ENCODE data around the gene AP4E1.
A peak's percentile ranks its signal among the peaks of the same experiment; 100 is the strongest.
"Not testable (repeated sequence)": the region's sequence is repeated elsewhere in the genome, so short reads cannot be mapped to it uniquely, and the experiment has no call there.

AP4E1 gene

DNA sequence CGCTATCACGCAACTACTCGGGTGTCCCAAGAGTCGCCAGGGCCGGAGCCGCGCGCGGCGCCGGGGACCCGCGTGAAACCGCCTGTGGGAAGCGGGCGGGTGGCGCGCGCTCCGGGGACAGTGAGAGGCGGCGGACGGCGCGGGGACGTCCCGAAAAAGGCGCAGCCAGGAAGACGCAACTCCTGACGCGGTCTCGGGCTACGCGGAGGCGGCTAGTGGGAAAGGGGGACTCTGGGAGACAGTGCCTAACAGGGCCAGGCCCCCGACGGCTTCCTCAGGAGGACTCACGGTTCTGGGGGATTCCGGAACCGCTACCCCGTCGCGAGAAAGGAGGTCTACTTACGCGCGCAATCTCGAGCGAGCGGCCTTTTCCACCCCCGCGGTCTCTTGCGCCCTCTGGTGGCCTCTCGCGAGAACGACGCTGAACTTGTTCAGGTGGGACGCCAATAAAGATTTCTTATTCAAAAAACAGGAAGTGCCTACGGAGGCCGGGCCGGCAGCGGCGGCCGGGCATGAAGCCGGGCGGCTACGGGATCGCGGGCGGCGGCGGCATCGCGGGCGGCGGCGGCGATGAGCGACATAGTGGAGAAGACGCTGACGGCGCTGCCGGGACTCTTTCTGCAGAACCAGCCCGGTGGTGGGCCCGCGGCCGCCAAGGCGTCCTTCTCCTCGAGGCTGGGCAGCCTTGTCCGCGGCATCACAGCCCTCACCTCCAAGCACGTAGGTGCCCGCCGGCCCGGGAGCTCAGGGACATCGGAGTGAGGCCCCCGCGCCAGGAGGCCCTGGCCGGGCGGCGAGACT, at the start of gene AP4E1:
Gene AP4E1 (plus strand): TSS at position 475 of the 801 bp plus-strand sequence. CDS start 96 bp downstream, at position 571.
- DNase-seq = peak; percentile 90

DNA sequence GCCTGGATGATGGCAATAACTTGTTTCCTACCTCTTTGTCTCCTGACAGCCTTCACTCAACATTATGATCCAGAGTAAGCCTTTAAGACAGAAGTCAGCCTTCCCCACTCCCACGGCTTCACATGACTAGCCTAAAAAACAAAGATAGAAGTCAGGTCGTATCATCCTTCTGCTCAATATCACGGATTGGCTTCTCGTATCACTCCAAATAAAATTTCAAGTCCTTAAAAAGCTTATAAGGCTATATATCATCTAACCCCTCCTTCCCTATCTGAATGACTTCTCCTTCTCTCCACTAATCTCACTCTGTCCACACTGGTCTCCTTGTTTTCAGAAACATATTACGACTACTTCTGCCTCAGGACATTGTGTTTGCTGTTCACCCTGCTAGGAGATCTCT, 47.7 kb upstream of the AP4E1 start:
- no peak for DNase-seq

DNA sequence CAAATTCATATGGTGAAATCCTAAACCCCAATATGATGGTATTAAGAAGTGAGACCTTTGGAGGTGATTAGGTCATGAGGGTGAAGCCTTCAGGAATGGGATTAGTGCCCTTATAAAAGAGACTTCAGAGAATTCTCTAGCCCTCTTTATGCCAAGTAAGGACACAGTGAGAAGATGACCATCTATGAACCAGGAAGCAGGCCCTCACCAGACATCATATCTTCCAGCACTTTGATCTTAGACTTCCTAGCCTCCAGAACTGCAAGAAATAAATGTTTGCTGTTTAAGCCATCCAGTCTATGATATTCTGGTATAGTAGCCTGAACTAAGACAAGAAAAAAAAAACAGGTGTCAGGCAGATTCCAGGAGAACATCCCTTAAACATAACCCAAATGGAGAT, 45.9 kb upstream of the AP4E1 start:
- no peak for DNase-seq

DNA sequence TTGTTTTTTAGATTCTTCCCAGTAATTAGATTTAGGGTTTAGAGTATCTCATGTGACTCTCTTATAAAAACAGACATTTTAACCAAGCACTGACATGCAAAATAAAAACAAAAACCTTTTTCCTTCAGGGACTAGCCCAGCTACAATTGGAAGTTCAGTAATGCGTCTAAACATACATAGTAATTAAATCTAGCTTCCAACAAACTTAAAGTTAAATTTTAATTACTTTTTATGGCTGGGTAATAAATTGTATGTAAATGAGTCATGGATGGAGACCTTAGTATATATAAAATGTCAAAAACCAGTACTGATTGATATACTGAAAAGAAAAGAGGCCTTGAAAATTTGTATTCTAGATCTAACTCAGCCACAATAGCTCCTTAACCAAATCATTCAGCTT, 43.6 kb upstream of the AP4E1 start:
- no peak for DNase-seq

DNA sequence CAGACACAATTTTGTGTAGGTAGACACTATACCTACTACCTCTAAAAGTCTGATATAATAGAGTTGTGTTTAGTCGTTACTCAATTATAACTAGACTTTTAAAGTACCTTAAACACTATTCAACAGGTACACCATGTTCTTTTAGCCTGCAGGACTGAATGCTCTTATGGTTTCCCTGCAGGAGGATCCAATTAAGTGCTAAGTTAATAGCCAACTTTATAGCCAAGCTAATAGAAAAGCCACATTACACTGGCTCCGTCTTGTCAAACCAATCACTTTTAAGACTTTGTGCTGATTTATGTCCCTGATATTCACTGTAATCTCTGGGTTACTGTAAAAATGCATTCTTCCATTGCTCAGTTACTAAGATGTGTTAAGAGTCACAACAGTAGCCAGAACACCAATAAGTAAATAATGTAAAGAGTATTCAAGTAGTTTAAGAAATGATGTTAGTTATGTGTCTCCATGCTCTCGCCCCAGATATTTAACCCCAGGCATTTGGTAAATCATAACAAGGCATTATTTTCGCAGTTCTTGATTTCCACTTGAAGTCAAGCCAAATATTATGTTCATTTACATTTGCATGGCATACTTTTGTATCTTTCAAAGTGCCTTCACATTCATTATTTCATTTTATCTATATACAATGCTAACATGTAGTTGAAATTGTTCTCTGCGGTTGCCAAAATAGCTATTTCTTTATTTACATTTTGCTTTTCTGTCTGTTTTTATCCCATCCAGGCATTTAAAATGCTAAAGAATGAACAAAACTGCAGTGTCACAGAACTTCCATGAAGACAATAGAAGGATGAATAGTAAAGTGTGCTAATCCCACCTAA, 42.7 kb upstream of the AP4E1 start:
- no peak for DNase-seq

DNA sequence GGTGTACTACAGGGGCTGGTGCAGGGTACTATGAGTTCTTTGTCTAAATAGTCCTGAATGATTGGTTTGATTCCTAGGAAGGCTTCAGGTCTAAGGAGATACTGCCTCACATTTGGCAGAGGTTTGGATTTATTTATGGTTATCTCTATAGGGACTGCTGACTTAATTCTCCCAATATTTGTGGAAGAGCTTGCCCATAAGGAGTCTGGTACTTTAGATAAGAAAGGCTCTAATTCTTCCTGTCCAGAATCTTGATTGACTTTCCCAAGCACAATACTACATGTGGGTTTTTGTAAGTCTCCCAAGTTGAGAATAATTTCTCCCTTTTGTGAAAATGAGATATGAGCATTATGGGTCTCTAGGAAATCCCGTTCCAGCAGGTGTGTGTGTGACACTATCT, 36.7 kb upstream of the AP4E1 start:
- no peak for DNase-seq

DNA sequence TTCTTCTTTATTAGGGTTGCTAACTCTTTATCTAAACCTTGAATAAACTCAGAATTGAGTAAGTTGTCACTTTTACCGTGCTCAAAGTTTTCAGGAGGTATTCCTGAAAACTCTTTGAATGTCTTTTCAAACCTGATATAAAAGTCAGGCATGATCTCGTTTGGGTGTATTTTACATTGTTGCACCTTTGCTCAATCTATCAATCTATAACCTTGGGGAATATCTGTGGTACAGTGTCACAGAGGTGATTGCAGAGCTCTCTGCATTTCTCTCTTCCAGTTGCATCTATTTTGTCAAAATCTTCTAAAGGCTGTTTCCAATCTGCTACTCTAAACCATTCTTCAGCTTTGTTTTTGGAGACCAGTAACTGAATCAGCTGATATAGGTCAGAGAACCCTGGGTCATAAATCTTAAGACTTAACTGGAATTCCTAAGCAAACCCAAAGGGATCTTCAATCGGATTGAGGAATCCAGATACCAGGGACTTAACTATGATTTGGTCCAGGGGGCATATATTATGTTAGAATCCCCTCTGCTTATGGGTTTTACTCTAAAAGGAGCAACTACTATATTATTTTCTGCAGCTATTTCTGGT, 35.6 kb upstream of the AP4E1 start:
- DNase-seq = no peak

DNA sequence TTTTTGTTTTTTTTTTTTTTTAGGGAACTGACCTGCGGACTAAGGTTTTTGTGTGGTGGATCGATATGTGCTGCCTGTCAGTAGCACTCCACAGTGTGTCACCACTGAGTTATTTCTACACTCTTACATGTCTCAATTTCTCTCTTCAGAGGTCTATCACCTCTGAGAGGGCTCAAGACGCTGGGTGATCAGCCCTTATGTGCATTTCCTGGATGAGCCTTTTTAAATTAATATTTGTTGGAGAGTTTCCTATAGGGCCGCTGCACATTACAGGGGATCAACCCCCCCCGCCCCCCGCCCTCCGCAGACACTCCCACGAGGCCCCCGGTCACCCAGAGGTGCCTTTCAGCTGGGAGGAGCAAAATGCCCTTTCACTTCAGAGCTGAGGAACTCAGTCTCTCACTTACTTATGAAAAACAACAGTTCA, 34.5 kb upstream of the AP4E1 start:
- DNase-seq = peak; percentile 64

DNA sequence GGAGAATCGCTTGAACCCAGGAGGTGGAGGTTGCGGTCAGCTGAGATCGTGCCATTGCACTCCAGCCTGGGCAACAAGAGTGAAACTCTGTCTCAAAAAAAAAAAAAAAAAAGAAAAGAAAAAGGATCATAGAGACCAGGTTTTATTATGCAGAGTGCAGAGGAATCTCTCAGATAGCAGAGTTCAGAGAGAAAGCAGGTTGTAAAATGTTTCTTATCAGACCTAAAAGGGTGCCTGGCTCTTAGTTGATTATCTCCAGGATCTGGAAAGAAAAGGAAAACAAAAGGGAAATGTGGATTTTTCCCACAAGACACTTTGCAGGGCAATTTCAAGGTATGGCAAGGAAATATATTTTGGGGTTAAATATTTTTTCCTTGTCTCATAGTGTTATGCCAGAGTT, 33.2 kb upstream of the AP4E1 start:
- DNase-seq = not testable (repeated sequence)

DNA sequence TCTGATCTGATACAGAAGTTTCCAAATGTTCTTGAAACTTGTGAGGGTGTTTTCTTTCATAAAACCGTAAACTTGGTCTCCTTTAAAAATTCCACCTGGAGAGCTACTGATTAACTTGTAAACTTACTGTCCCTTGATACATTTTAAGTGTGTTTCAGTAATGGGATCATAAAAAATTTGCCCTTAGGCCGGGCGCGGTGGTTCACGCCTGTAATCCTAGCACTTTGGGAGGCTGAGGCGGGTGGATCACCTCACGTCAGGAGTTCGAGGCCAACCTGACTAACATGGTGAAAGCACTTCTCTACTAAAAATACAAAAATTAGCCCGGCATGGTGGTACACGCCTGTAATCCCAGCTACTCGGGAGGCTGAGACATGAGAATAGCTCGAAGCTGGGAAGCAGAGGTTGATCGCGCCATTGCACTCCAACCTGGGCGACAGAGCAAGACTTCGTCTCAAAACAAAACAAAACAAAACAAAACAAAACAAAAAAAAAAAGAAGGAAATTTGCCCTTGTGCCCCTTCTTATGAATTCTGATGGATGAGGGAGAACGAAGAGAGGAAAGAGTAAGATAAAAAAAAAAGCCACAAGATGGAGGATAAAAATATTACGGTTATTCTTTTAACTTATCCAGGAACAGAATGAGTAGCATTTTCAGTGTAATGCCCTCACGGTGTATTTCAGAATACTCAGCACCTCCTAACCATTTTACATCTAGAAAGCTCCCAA, 32.1 kb upstream of the AP4E1 start:
- no peak for DNase-seq

DNA sequence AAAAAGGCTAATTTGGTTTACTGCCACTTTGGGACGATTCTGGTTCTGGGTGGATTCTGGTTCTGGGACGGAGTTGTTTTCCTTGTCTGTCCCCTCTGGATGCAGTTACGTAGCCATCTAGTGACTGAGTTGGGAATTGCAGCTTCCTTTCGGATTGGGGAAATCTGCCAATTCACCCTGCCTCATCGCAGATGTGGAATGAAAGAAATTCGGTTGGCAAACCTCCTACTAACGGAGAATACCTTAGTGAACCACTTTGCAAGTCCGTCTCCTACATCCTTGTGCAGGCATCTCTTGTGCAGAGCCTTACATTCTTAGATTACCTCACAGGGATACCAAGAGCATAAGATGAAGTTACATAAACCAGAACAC, 31.5 kb upstream of the AP4E1 start:
- DNase-seq = peak; percentile 68

DNA sequence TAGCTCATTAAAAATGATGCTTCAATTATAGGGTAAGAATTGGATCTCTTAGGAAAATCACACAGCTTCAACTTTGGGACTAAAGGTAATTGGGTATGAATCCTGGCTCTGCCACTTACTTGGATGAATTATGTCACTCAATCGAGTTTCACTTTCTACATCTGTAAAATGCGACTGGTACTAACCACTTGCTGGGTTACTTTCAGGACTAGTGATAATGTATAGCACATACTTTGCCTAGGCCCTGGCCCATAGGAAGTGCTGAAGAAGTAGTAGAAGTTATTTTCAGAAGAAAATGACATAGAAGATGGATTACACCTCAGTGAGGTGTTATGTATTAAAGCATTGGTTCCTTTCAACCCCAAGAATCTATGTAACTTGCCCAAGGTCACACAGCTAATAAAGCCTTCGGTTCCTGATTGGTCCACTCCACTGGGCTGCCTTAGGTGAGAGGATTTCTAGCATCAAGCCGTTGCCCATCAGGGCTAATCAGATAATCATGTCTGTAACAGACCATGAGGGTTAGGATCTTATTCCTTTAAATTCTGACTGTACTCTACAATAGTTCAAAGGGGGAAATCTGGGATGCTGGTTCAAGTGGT, 29.4 kb upstream of the AP4E1 start:
- peak; percentile 42 for DNase-seq

DNA sequence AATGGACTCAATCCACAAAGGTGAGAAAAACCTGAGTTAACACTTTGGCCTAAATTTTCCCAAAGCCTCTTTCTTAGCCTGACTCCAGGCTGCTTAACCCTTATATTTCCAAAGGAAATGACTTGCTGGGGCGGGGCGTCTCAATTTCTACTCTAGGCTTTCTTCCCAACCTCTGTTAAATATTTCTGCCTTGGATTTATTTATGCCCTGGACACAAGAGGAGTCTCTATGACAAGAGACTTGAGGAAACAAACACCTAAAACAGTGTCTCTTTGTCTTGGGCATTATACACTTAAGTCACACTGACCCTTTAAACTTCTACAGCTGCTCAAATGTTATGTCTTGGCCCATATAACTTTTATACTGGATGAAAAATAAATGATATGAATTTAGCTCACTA, 28.3 kb upstream of the AP4E1 start:
- DNase-seq = no peak

DNA sequence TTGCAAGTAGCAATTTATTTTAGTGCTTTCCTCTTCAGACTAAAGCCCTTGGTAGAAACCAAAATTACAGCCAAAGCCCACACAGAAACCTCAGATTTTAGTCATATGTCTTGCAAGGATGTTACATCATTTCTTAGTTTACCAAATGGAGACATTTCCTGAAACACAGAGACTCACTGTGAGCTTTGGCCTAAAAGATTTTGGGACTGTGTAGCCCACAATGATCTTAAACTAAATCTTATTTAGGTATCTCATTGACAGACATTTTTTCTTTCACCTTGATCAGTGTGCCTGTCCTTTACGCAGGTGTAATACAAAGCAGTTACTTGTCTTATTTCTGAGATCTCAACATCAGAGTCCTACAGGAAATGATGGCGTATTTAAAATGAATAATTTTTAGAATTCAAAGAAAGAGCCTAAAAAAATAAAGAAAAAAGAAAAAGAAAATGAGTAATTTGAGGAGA, 27.8 kb upstream of the AP4E1 start:
- DNase-seq = peak; percentile 86

DNA sequence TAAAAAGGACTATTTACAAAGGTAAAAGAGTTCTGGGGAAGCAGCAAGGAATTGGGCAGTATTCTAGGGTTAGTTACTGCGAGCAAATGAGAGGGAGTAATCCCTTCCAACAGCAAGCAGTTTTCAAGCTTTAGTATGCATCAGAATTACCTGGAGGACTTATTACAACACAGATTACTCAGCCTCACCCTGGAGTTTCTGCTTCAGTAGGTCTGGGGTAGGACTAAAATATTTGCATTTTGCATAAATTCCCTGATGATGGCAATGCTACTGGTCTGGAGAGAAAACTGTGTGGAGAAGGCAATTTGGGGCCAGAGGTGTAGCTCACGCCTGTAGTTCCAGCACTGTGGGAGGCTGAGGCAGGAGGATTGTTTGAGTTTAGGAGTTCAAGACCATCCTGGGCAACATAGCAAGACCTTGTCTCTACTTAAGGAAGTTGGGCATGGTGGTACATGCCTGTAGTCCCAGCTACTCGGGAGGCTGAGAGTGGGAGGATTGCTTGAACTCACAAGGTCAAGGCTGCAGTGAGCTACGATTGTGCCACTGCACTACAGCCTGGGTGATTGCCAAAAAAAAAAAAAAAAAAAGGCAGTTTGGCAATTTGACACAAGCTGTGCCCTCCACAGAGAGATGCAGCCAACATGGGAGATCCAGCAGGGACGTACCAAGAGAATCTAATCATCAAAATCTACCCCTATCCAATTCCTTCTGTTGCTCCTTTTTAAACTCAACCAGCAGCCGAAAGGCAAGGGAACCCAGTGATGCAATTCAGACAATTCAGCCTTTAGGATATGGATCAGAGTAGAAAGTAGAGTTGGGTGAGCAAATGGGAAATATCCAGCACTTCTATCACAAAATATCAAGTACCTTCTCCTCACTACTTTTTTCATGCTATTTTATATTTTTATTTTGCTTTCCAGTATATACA, 27.1 kb upstream of the AP4E1 start:
- DNase-seq = peak; percentile 38

DNA sequence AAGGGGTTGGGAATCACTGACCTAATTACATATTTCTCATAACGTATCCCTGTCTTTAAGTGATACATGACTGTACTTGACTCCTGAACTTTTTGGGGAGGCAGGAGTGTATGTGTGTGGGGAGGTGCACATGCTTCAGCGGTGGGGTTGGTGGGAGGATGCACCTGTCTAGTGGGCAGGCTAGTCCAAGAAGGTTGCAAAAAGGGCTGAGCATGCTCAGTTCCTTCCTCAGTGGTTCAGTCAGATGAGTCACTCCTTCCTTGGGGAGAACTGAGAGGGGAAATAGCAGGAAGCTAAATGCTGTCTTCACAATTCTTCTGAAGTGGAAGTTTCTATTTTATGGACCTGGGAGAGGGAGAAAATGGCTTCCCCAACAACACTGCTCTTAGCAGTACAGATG, 24.6 kb upstream of the AP4E1 start:
- peak; percentile 93 for DNase-seq

DNA sequence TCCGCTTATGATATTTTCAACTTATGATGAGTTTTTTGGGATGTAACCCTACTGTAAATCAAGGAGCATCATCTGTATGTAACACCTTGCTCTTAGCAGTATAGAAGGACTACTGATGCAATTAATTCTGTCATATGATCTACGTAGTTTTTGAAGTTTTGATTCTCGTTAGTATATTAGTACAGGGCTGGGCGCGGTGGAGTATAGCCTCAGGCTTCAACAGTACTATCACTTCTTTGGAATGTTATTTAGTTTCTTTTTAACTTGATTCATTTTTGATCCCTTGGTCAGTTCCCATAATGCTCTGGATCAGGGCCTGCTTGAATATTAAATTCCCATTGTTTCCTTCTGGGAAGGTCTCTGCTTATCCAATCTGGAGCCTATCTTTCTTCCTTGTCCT, 23.9 kb upstream of the AP4E1 start:
- no peak for DNase-seq

DNA sequence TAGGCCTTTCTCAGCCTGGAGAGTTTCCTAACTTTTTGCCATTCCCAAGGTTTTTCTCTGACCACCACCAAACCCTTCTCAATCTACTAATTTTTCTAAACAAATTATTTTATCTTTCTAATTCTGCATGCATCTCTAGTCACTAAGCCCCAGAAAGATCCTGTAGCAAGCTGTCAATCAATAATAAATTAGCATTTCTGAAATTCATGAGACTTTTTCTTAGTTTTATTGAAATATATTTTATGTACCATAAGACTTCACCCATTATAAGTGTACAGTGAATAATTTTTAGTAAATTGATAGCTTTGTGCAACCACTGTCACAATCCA, 22.4 kb upstream of the AP4E1 start:
- no peak for DNase-seq

DNA sequence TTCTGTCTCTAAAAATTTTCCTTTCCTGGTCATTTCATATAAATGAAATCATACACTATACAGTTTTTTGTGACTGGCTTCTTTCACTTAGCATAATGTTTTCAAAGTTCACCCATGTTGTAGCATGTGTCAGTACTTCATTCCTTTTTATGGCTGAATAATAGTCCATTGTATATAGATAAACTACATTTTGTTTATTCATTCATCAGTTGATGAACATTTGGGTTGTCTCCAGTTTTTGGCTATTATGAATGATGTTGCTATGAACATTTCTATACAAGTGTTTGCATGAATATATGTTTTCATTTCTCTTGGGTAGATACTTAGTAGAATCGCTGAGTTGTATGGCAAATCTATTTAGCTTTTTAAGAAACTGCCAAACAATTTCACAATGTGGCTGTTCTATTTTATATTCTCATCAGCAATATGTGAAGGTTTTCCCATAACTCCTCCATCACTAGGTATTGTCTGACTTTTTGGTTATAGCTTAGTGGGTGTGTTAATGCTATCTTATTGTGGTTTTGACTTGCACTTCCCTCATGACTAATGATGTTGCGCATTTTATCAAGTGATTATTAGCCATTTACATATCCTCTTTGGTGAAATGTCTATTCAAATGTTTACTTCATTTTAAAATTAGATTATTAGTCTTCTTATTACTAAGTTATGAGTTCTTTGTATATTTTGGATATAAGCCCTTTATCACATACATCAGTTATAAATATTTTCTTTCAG, 21.7 kb upstream of the AP4E1 start:
- DNase-seq = no peak

DNA sequence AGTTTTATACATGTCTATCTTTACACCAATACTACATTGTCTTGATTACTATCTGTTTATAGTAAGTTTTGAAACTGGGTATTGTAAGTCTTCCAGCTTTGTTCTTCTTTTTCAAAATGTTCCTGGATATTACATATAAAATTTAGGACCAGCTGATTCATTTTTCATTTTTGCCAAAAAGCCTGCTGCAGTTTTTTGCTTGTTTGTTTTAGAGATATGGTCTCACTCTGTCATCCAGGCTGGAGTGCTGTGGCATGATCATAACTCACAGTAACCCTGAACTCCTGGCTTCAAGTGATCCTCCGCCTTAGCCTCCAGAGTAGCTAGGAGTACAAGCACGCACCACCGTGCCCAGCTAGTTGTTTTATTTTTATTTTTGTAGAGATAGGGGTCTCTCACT, 20.4 kb upstream of the AP4E1 start:
- no peak for DNase-seq

DNA sequence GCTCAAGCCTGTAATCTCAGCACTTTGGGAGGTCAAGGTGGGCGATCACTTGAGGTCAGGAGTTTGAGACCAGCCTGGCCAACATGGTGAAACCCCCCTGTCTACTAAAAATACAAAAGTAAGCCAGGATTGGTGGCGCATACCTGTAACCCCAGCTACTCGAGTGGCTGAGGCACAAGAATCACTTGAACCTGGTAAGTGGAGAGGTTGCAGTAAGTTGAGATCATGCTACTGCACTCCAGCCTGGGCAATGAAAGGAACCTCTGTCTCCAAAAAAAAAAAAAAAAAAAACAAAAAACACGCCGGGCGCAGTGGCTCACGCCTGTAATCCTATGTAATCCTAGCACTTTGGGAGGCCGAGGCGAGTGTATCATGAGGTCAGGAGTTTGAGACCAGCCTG, 18.9 kb upstream of the AP4E1 start:
- no peak for DNase-seq
